IMR-90 (cell line): ENCODE data around the gene STUM. TPM values are rescaled to one million over a fixed set of nuclear protein-coding genes. Genes with fewer than 3 reads are reported as not detected.

Source experiments
- ATAC-seq: fragments of 200-7000 bp; cut with Tn5 transposase; 2 replicates; pipeline ENCODE4 v1.9.1; 2020; ENCODE audit warnings: low read depth, mild to moderate bottlenecking, moderate library complexity
- BruUV-seq: library from RNA; stranded (reverse); fragments of 400-500 nt; replicated peaks from 2 replicates; lab custom pipeline; 2021; lab: Mats Ljungman, UMichigan
- CTCF ChIA-PET: fragments of 300-600 bp; formaldehyde crosslinking; extraction: SDS; loops from one replicate; lab custom pipeline; 2021; ENCODE audit warnings: antibody characterized with exemption; lab: Yijun Ruan, JAX
- POLR2A ChIA-PET: fragments of 300-600 bp; sonication (Branson Sonifier 250); formaldehyde crosslinking; loops from one replicate; lab custom pipeline; 2022; ENCODE audit warnings: antibody characterized with exemption; ENCODE audit not compliant: unreplicated experiment; lab: Charles Lee
- DNase-seq: peaks from one replicate; pipeline ENCODE4 v3.0.0; 2013
- H2AFZ ChIP-seq: replicated peaks from 2 replicates; pipeline ENCODE3; 2013; ENCODE audit warnings: low read length, mild to moderate bottlenecking; ENCODE audit not compliant: poor library complexity
- H2AK5ac ChIP-seq: 2 replicates; pipeline ENCODE4 v1.6.1; 2013; ENCODE audit warnings: low read depth, low read length, inconsistent platforms
- H2AK9ac ChIP-seq: replicated peaks from 2 replicates; pipeline ENCODE3; 2013; ENCODE audit warnings: mild to moderate bottlenecking, low read depth, low read length, moderate library complexity; ENCODE audit not compliant: poor library complexity
- H2BK120ac ChIP-seq: 2 replicates; pipeline ENCODE4 v1.6.1; 2013; ENCODE audit warnings: low read depth, low read length, inconsistent platforms
- H2BK15ac ChIP-seq: 3 replicates; pipeline ENCODE4 v1.6.1; 2013; ENCODE audit warnings: low read depth, low read length, inconsistent platforms
- H2BK20ac ChIP-seq: 2 replicates; pipeline ENCODE4 v1.6.1; 2013; ENCODE audit warnings: low read depth, mild to moderate bottlenecking, inconsistent platforms, low read length, moderate library complexity
- H2BK5ac ChIP-seq: 2 replicates; pipeline ENCODE4 v1.6.1; 2013; ENCODE audit warnings: mild to moderate bottlenecking, low read depth, low read length, inconsistent platforms; ENCODE audit not compliant: poor library complexity, severe bottlenecking
- H3K14ac ChIP-seq: replicated peaks from 2 replicates; pipeline ENCODE4 v1.6.1; 2013; ENCODE audit warnings: low read depth, low read length, inconsistent platforms
- H3K18ac ChIP-seq: 2 replicates; pipeline ENCODE4 v1.6.1; 2013; ENCODE audit warnings: low read depth, low read length, control low read depth
- H3K23ac ChIP-seq: 2 replicates; pipeline ENCODE4 v1.6.1; 2013; ENCODE audit warnings: low read depth, low read length, inconsistent platforms
- H3K27ac ChIP-seq: 2 replicates; pipeline ENCODE4 v1.5.1; 2013; ENCODE audit warnings: mild to moderate bottlenecking, control low read depth, low read length; ENCODE audit not compliant: insufficient read depth
- H3K27me3 ChIP-seq: 2 replicates; pipeline ENCODE4 v1.6.1; 2013; ENCODE audit warnings: low read length; ENCODE audit not compliant: control insufficient read depth, insufficient read depth
- H3K36me3 ChIP-seq: 2 replicates; pipeline ENCODE4 v1.6.1; 2013; ENCODE audit warnings: low read length, mixed read lengths; ENCODE audit not compliant: control insufficient read depth, insufficient read depth
- H3K4ac ChIP-seq: 2 replicates; pipeline ENCODE4 v1.6.1; 2013; ENCODE audit warnings: low read depth, low read length, inconsistent platforms
- H3K4me1 ChIP-seq: 2 replicates; pipeline ENCODE4 v1.6.1; 2013; ENCODE audit warnings: low read length, mixed read lengths; ENCODE audit not compliant: control insufficient read depth, insufficient read depth
- H3K4me2 ChIP-seq: 2 replicates; pipeline ENCODE4 v1.6.1; 2013; ENCODE audit warnings: low read depth, mild to moderate bottlenecking, control low read depth, low read length, moderate library complexity
- H3K4me3 ChIP-seq: 2 replicates; pipeline ENCODE4 v1.5.1; 2013; ENCODE audit warnings: low read depth, mild to moderate bottlenecking, control low read depth, low read length, moderate library complexity; ENCODE audit not compliant: insufficient read depth
- H3K56ac ChIP-seq: 2 replicates; pipeline ENCODE4 v1.6.1; 2013; ENCODE audit warnings: low read length, inconsistent platforms; ENCODE audit not compliant: insufficient read depth; ENCODE audit errors: extremely low read depth
- H3K79me1 ChIP-seq, 2 experiments: 2 replicates each; pipeline ENCODE4 v1.6.1; 2013; ENCODE audit warnings: low read length in 2 of 2, inconsistent platforms in 1 of 2, low read depth in 1 of 2
- H3K9ac ChIP-seq: 2 replicates; pipeline ENCODE4 v1.6.1; 2013; ENCODE audit warnings: low read depth, low read length, control low read depth
- H3K9me1 ChIP-seq: 2 replicates; pipeline ENCODE4 v1.6.1; 2013; ENCODE audit warnings: low read length, inconsistent platforms; ENCODE audit not compliant: insufficient read depth
- H3K9me3 ChIP-seq: 2 replicates; pipeline ENCODE4 v1.6.1; 2013; ENCODE audit warnings: low read length; ENCODE audit not compliant: control insufficient read depth, insufficient read depth
- H4K20me1 ChIP-seq: 2 replicates; pipeline ENCODE4 v1.6.1; 2013; ENCODE audit warnings: low read length, inconsistent platforms; ENCODE audit not compliant: insufficient read depth
- H4K5ac ChIP-seq: 2 replicates; pipeline ENCODE4 v1.6.1; 2013; ENCODE audit warnings: mild to moderate bottlenecking, low read depth, low read length, control low read depth
- H4K8ac ChIP-seq, 2 experiments: 2 replicates each; pipeline ENCODE4 v1.6.1; 2013; ENCODE audit warnings: low read depth in 2 of 2, low read length in 2 of 2, control low read depth in 1 of 2, inconsistent platforms in 1 of 2
- H4K91ac ChIP-seq: 2 replicates; pipeline ENCODE4 v1.6.1; 2013; ENCODE audit warnings: low read depth, low read length, inconsistent platforms; ENCODE audit not compliant: insufficient read depth
- BHLHE40 ChIP-seq: fragments of 150-350 bp; IDR thresholded peaks from 2 replicates; pipeline ENCODE4 v1.6.1; 2016; ENCODE audit warnings: mild to moderate bottlenecking, low read depth, low read length
- CEBPB ChIP-seq: IDR thresholded peaks from 2 replicates; pipeline ENCODE4 v1.6.1; 2012; ENCODE audit warnings: low read depth, low read length, improper control_type of control experiment
- MAZ ChIP-seq: IDR thresholded peaks from 2 replicates; pipeline ENCODE4 v1.6.1; 2012; ENCODE audit warnings: low read depth, mild to moderate bottlenecking, low read length, improper control_type of control experiment, moderate library complexity, borderline replicate concordance
- MXI1 ChIP-seq: IDR thresholded peaks from 2 replicates; pipeline ENCODE4 v1.6.1; 2012; ENCODE audit warnings: low read depth, mild to moderate bottlenecking, low read length, moderate library complexity, borderline replicate concordance
- POLR2A ChIP-seq: IDR thresholded peaks from 2 replicates; pipeline ENCODE4 v1.6.1; 2012; ENCODE audit warnings: mild to moderate bottlenecking, low read depth, low read length
- RCOR1 ChIP-seq: IDR thresholded peaks from 2 replicates; pipeline ENCODE4 v1.6.1; 2012; ENCODE audit warnings: mild to moderate bottlenecking, low read length, improper control_type of control experiment; ENCODE audit not compliant: insufficient replicate concordance
- RFX5 ChIP-seq: IDR thresholded peaks from 2 replicates; pipeline ENCODE4 v1.8.0; 2012; ENCODE audit warnings: low read depth, mild to moderate bottlenecking, low read length, moderate library complexity
- WGBS, 2 experiments: methylation state at CpG; one replicate each; pipeline versions ENCODE4 v1.1.5 to v1.1.7; 2013; ENCODE audit warnings: missing lambda C conversion rate in 2 of 2; ENCODE audit not compliant: insufficient read length in 1 of 2; ENCODE audit errors: extremely low coverage in 2 of 2; 5-methylcytosine and 5-hydroxymethylcytosine counted together
- dilution Hi-C: fragments of 300-500 bp; cut with HindIII; formaldehyde crosslinking; loops from one replicate; pipeline ENCODE4 v1.14.3; 2018; ENCODE audit warnings: low sequenced_read_pairs; ENCODE audit not compliant: unreplicated experiment
- in situ Hi-C: fragments of 300-500 bp; cut with MboI; formaldehyde crosslinking; loops from 3 replicates; pipeline ENCODE4 v1.14.3; 2019; ENCODE audit warnings: low sequenced_read_pairs, inconsistent platforms, mixed read lengths
- intact Hi-C: fragments of 100-400 bp; cut with micrococcal nuclease; formaldehyde crosslinking; loops from 2 replicates; pipeline ENCODE4 v1.10.0; 2022
- polyA plus RNA-seq, 3 experiments: library from polyadenylated mRNA; depleted of rRNA; stranded (reverse); fragments of >200 nt; gene quantifications; 2 replicates each; pipeline ENCODE4 v1.2.3, GENCODE V29; 2012; ENCODE audit warnings: low replicate concordance in 1 of 3
- total RNA-seq: library from RNA; depleted of rRNA; stranded (reverse); fragments of >200 nt; gene quantifications from 2 replicates; pipeline ENCODE4 v1.2.3, GENCODE V29; 2012
- TF ChIP-seq, protein P1 (sequence below): fragments of 150-350 bp; IDR thresholded peaks from 2 replicates; pipeline ENCODE4 v1.6.1; 2017; ENCODE audit warnings: mild to moderate bottlenecking, antibody characterized with exemption, low read length, low read depth
- TF ChIP-seq, protein P2 (sequence below): conservative IDR thresholded peaks from 2 replicates; pipeline ENCODE4 v1.5.1; 2012; ENCODE audit warnings: mild to moderate bottlenecking, low read depth, low read length, improper control_type of control experiment

The STUM gene
- total and polyA plus RNA-seq, 2 of the 4 experiments (the other 2 are of a cell fraction) = not detected

DNA sequence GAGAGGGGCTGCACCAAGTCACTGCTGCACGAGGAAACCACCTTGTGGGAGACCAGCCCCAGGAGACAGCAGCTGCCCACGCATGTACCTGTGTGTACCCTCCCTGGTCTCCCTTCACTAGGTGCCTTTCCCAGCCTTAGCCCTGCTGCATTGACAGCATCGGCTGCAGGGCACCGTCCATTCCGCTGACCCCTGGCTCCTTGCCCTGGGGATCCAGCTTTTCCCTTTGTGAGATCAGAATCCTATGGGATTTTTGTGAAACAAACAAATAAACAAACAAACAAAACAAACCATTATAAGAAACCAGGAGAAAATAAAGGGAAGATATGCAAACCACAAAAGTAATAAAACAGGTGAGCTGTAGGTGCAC, 2.1 kb downstream of the STUM start:
- Histone ChIP-seq H2BK20ac (no peak overlapping the region), H3K14ac (no peak overlapping the region), H3K18ac (no peak overlapping the region), H3K9me3 (no peaks in the 10 kb centered on the region), H3K56ac (no peak overlapping the region), H3K27ac (no peak overlapping the region), H3K9me1 (no peaks in the 10 kb centered on the region), H3K4me1 (peaks cover 2% of the 10 kb centered on the region; the same call in 1 of the 2 replicates), H3K27me3 (peaks cover 65% of the 10 kb centered on the region), H4K20me1 (no peaks in the 10 kb centered on the region; the same call in 1 of the 2 replicates), H3K4me2 (no peak overlapping the region), H3K4me3 (no peak overlapping the region), H4K91ac (no peak overlapping the region), H2BK120ac (no peak overlapping the region), H3K23ac (no peak overlapping the region), H2BK5ac (no peak overlapping the region), H4K8ac (no peak overlapping the region), H2AK9ac (no peak overlapping the region), H2AK5ac (no peak overlapping the region), H2AFZ (no peak overlapping the region), H3K79me1 (no peaks in the 10 kb centered on the region), H3K36me3 (no peaks in the 10 kb centered on the region), H3K9ac (no peak overlapping the region), H2BK15ac (no peak overlapping the region), H4K5ac (no peak overlapping the region), H3K4ac (no peak overlapping the region)
- POLR2A ChIA-PET = no interaction called here
- in situ Hi-C loops = no loop called here
- TF ChIP-seq MAZ (no peak), CEBPB (no peak), POLR2A (no peak), RFX5 (no peak), MXI1 (no peak), RCOR1 (no peak), BHLHE40 (no peak)
- TF ChIP-seq, protein P1, sequence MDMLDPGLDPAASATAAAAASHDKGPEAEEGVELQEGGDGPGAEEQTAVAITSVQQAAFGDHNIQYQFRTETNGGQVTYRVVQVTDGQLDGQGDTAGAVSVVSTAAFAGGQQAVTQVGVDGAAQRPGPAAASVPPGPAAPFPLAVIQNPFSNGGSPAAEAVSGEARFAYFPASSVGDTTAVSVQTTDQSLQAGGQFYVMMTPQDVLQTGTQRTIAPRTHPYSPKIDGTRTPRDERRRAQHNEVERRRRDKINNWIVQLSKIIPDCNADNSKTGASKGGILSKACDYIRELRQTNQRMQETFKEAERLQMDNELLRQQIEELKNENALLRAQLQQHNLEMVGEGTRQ = no peak
- TF ChIP-seq, protein P2, sequence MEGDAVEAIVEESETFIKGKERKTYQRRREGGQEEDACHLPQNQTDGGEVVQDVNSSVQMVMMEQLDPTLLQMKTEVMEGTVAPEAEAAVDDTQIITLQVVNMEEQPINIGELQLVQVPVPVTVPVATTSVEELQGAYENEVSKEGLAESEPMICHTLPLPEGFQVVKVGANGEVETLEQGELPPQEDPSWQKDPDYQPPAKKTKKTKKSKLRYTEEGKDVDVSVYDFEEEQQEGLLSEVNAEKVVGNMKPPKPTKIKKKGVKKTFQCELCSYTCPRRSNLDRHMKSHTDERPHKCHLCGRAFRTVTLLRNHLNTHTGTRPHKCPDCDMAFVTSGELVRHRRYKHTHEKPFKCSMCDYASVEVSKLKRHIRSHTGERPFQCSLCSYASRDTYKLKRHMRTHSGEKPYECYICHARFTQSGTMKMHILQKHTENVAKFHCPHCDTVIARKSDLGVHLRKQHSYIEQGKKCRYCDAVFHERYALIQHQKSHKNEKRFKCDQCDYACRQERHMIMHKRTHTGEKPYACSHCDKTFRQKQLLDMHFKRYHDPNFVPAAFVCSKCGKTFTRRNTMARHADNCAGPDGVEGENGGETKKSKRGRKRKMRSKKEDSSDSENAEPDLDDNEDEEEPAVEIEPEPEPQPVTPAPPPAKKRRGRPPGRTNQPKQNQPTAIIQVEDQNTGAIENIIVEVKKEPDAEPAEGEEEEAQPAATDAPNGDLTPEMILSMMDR = no peak
- ATAC-seq (no peak), DNase-seq (no peak)
- BruUV-seq = no TSS peak
- WGBS, 2 experiments = 40% methylated on average over 1 of the region's 5 CpGs; no CpG with 5 or more reads in 1 of the 2 experiments
- CTCF ChIA-PET = interaction anchor here (0.6 kb wide), 1 partner anchor 8 kb away, joined by 4 read pairs; no protein-coding TSS in a partner anchor
- dilution Hi-C loops = no loop called here
- intact Hi-C loops = no loop called here
